Left cardiac atrium (tissue), 4 donors: ENCODE results near the gene KCNJ6. TPM values are rescaled to one million over a fixed set of nuclear protein-coding genes. Genes with fewer than 3 reads are reported as not detected.
"Not testable (repeated sequence)": the region's sequence is repeated elsewhere in the genome, so short reads cannot be mapped to it uniquely, and the experiment has no call there.

Source experiments
- ATAC-seq, 2 donors: fragments of 200-7000 bp; cut with Tn5 transposase; one replicate each; pipeline ENCODE4 v1.9.1; 2020; ENCODE audit warnings: mild to moderate bottlenecking in 2 of 2, moderate library complexity in 2 of 2
- DNase-seq: peaks from one replicate; pipeline ENCODE4 v3.0.0-alpha.2; 2020
- intact Hi-C, 2 donors: fragments of 100-400 bp; cut with DNase I; formaldehyde crosslinking; loops; one replicate each; pipeline versions ENCODE4 v1.14.1 to v1.15.1; 2022 to 2023
- total RNA-seq, 2 donors: library from RNA; stranded (reverse); fragmentation: NEBNext Ultra II Directional; extraction: Animal tissue kit (Norgen Biotek cat#: 25700); gene quantifications; one replicate each; pipeline ENCODE4 v1.2.1, GENCODE V29; 2021
- donor health status: DM: no; HTN: yes; CAD: no.
- donor health status: DM: no; HTN: yes; CAD: no; lungs with severe emphysema.
- donor health status: DM: yes; HTN: yes; CAD: no.
- donor health status: Dilated cardiomyopathy.

Gene KCNJ6
- total RNA-seq, 2 donors from 2014 or later: not detected

GRCh38 chr21:37605006-37605405, 311.3 kb downstream of the KCNJ6 start:
- ATAC-seq (no peak), DNase-seq (no peak)
- intact Hi-C loops: no loop called here

GRCh38 chr21:37603129-37603528, 313.1 kb downstream of the KCNJ6 start:
- DNase-seq (no peak), ATAC-seq (no peak)
- intact Hi-C loops: no loop called here

GRCh38 chr21:37601915-37602314, 314.3 kb downstream of the KCNJ6 start:
- DNase-seq: no peak
- intact Hi-C loops: no loop called here

GRCh38 chr21:37601027-37601426, 315.2 kb downstream of the KCNJ6 start:
- DNase-seq (no peak), ATAC-seq (no peak)
- intact Hi-C loops: no loop called here

More at GRCh38 chr21:37601915-37602314, 314.3 kb downstream of the KCNJ6 start:
- ATAC-seq: no peak

- ATAC-seq (no peak), DNase-seq (no peak)
- intact Hi-C loops: no loop called here
Measured at GRCh38 chr21:37595944-37596343, 320.3 kb downstream of the KCNJ6 start.

GRCh38 chr21:37594472-37594951, 321.7 kb downstream of the KCNJ6 start:
- intact Hi-C loops: no loop called here
- peak; percentile 4 to 12 for ATAC-seq
- no peak for DNase-seq

- peak; percentile 64 to 66 for ATAC-seq
- DNase-seq: peak; percentile 27
- intact Hi-C loops: no loop called here
Measured at GRCh38 chr21:37593740-37594471, 322.4 kb downstream of the KCNJ6 start.

GRCh38 chr21:37593015-37593414, 323.2 kb downstream of the KCNJ6 start:
- intact Hi-C loops: no loop called here
- ATAC-seq (peak; percentile 49 to 63), DNase-seq (no peak)

- ATAC-seq (no peak), DNase-seq (no peak)
- intact Hi-C loops: no loop called here
Measured at GRCh38 chr21:37592496-37592895, 323.8 kb downstream of the KCNJ6 start.

- DNase-seq, intact Hi-C loops, ATAC-seq: not testable (repeated sequence)
Measured at GRCh38 chr21:37591994-37592393, 324.3 kb downstream of the KCNJ6 start.

GRCh38 chr21:37590836-37591235, 325.4 kb downstream of the KCNJ6 start:
- intact Hi-C loops, DNase-seq, ATAC-seq: not testable (repeated sequence)

GRCh38 chr21:37588644-37589043, 327.6 kb downstream of the KCNJ6 start:
- DNase-seq, ATAC-seq, intact Hi-C loops: not testable (repeated sequence)

GRCh38 chr21:37587635-37588177, 328.6 kb downstream of the KCNJ6 start:
- DNase-seq (no peak), ATAC-seq (no peak)
- intact Hi-C loops: no loop called here

GRCh38 chr21:37587203-37587602, 329.1 kb downstream of the KCNJ6 start:
- intact Hi-C loops: no loop called here
- no peak for ATAC-seq
- no peak for DNase-seq

GRCh38 chr21:37582590-37582989, 333.7 kb downstream of the KCNJ6 start:
- ATAC-seq (peak; percentile 71 to 72), DNase-seq (no peak)
- intact Hi-C loops: no loop called here

GRCh38 chr21:37580666-37581065, 335.6 kb downstream of the KCNJ6 start:
- DNase-seq (no peak), ATAC-seq (no peak)
- intact Hi-C loops: no loop called here

GRCh38 chr21:37579356-37579755, 336.9 kb downstream of the KCNJ6 start:
- no peak for DNase-seq
- ATAC-seq: no peak
- intact Hi-C loops: no loop called here

- no peak for ATAC-seq
- DNase-seq: no peak
- intact Hi-C loops: no loop called here
Measured at GRCh38 chr21:37578471-37579126, 337.7 kb downstream of the KCNJ6 start.

- ATAC-seq, intact Hi-C loops, DNase-seq: not testable (repeated sequence)
Measured at GRCh38 chr21:37576929-37577328, 339.3 kb downstream of the KCNJ6 start.

GRCh38 chr21:37575580-37575979, 340.7 kb downstream of the KCNJ6 start:
- ATAC-seq (no peak), DNase-seq (no peak)
- intact Hi-C loops: no loop called here
